HG02678 (cell line): ENCODE measurements around the gene CTSH.

Source experiments
- ATAC-seq: cut with Tn5 transposase; IDR thresholded peaks from one replicate; pipeline ENCODE4 v1.9.1; 2021; ENCODE audit warnings: mild to moderate bottlenecking, moderate library complexity; ENCODE audit not compliant: unreplicated experiment

The CTSH gene

GRCh38 chr15:78944669-78945407 is at the start of gene CTSH:
TSS of gene CTSH (minus strand) at chr15:78945046. CDS start at chr15:78944981, 65 bp downstream.
- ATAC-seq = peak; percentile 64

- ATAC-seq = no peak
Observed at GRCh38 chr15:78993931-78994530, 49.2 kb upstream of the CTSH start.

- no peak for ATAC-seq
Observed at GRCh38 chr15:78993257-78993930, 48.5 kb upstream of the CTSH start.

GRCh38 chr15:78992416-78993256 is 47.8 kb upstream of the CTSH start:
- ATAC-seq = no peak

- no peak for ATAC-seq
Observed at GRCh38 chr15:78991879-78992278, 47.0 kb upstream of the CTSH start.

GRCh38 chr15:78991476-78991875 is 46.6 kb upstream of the CTSH start:
- ATAC-seq = no peak

GRCh38 chr15:78990278-78990677 is 45.4 kb upstream of the CTSH start:
- ATAC-seq = no peak

GRCh38 chr15:78989701-78990240 is 44.9 kb upstream of the CTSH start:
- no peak for ATAC-seq

- peak; percentile 75 for ATAC-seq
Observed at GRCh38 chr15:78988361-78988911, 43.6 kb upstream of the CTSH start.

- peak; percentile 6 for ATAC-seq
Observed at GRCh38 chr15:78987556-78988360, 42.9 kb upstream of the CTSH start.

GRCh38 chr15:78985859-78986475 is 41.1 kb upstream of the CTSH start:
- no peak for ATAC-seq

- no peak for ATAC-seq
Observed at GRCh38 chr15:78984041-78984440, 39.2 kb upstream of the CTSH start.

- no peak for ATAC-seq
Observed at GRCh38 chr15:78983146-78983918, 38.5 kb upstream of the CTSH start.

- no peak for ATAC-seq
Observed at GRCh38 chr15:78982736-78983135, 37.9 kb upstream of the CTSH start.

GRCh38 chr15:78981532-78982313 is 36.9 kb upstream of the CTSH start:
- ATAC-seq = no peak

- no peak for ATAC-seq
Observed at GRCh38 chr15:78979456-78980320, 34.8 kb upstream of the CTSH start.
